Measurements from ENCODE around the gene CLEC12A.
"Not testable (repeated sequence)": the region's sequence is repeated elsewhere in the genome, so short reads cannot be mapped to it uniquely, and the experiment has no call there.

CLEC12A gene

DNA sequence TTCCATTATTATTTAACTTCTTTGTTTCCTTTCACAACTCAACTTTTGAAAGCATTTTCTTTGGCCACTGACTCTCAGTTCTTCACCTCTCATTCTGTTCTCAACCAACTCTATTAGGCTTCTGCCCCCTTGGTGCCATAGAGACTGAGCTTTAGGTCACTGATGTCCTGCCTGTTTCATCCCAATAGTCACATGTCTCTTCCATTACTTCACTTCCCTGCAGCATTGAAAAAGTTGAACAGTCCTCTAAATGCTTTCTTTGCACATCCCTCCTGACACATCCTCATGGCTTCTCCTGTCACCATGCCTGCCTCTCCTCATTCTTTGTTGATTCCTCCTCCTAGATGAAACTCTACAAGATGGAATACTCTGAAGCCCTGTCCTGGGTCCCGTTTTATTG lies 2.7 kb downstream of the CLEC12A start:
- DNase-seq, result no peak

DNA sequence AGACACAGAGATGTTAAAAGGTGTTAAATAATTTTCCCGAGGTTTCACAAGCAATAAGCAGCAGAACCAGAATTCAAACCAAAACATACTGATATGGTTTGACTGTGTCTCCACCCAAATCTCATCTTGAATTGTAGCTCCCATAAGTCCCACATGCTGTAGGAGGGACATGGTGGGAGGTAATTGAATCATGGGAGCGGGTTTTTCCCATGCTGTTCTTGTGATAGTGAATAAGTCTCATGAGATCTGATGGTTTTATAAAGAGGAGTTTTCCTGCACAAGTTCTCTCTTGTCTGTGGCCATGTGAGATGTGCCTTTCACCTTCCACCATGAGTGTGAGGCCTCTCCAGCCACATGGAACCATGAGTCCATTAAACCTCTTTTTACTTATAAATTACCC lies 3.5 kb downstream of the CLEC12A start:
- DNase-seq, result not testable (repeated sequence)

DNA sequence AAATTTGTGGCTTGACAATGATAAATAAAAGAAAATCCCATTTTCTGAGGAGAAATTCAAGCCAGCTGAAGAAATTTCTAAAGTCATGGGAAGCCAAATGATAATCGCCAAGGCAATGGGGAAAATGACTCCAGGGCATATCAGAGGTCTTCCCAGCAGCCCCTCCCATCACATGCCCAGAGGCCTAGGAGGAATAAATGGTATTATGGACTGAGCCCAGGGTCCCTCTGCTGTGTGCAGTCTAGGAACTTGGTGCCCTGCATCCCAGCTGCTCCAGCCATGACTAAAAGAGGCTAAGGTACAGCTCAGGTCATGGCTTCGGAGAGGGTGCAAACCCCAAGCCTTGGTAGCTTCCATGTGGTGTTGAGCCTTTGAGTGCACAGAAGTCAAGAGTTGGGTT lies 4.4 kb downstream of the CLEC12A start:
- DNase-seq, result no peak

DNA sequence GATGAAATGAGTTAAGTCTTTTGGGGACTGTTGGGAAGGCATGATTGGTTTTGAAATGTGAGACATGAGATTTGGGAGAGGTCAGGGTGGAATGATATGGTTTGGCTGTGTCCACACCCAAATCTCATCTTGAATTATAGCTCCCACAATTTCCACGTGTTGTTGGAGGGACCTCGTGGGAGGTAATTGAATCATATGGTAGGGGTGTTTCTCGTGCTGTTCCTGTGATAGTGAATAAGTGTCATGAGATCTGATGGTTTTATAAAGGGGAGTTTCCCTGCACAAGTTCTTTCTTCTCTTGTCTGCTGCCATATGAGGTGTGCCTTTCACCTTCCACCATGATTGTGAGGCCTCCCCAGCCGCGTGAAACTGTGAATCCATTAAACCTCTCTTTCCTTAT lies 5.4 kb downstream of the CLEC12A start:
- not testable (repeated sequence) for DNase-seq

DNA sequence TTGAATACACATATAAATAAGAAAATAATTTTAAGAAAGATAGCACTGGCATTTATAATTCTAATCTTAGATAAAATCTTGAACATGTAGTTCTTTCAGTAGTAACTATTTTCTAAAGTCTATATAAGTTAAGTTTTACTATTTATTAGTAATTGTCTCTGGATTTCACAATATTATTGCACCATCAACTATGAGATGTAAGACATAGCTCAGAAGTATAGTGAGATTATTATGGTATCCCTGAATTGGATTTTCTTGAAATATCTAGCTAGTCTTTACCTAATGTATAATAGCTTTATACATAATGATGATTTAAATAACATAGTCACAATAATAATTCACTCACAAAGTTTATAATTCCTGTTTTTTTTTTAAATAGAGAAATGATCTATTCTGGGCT lies 6.7 kb downstream of the CLEC12A start:
- DNase-seq, result no peak

DNA sequence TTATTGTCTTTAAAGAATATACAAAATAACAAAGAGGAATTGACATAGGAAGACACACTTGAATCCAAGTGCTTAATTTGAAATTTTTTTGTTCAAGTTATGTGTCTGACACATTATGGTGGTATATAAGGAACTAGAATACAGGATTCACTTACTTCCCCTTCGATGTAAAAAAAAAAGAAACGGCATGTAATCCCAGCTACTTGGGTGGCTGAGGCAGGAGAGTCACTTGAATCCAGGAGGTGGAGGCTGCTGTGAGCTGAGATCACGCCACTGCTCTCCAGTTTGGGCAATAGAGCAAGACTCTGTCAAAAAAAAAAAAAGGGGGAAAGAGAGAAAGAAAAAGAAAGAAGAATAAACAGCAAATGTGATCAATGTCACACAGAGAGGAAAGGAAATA lies 8.9 kb downstream of the CLEC12A start:
- no peak for DNase-seq

DNA sequence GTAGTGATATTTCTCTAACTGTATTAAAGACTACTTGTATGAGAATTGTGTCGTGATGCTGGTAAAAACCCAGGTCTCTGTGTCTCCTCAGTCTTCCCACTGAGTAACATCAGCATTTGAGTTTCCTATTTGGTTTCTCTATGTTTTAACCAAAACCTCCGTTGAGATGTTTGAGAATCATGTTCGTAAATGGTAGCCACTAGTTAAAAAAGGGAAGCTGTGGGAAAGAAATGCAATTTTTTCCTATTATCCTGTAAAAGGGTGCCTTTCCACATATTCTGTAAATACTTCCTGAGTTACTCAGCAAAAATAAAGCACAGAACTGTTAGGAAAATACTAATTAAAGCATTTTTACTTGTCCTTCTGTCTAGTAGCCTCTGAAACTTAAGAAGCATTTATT lies 20.7 kb downstream of the CLEC12A start:
- DNase-seq, result no peak

DNA sequence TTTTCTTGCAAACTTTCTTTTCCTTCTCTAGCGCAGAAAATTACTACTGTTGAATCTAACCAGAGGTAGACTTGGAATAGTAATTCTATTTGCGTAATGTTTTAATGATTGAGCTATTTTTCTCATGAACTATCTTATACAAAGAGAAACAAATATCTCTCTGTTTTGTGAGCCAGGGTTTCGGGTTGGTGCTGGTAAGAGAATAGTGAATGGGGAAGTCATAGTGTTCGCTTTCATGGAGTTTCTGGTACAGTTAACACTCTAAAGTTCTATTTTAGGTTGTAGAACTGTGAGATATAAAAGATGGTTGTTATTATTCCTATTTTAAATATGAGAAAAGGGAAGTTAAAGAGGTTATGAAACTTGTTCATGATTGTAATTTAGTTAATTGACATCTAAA lies 21.1 kb downstream of the CLEC12A start:
- DNase-seq, result no peak

DNA sequence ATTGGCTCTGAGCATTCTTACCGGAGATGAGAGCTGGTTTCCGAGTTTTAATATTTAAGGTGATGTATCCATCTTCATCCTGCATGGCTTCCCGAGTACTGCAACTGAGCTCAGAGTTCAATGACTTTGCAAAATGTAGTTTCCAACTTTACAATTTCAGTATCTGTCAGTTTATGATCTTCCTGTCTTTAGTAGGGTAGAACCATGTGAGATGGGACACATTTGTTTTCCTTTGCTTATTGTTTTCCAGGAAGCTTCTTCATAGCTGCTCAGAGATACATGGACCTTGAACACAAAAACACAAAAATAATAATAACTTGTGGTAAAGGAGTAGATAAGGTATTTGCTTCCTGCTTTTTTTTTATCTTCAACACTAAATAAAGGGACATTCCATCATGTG lies 27.8 kb downstream of the CLEC12A start, which contains the start of gene CLEC1B:
Gene CLEC1B (minus strand): TSS at position 106 of the 400 bp plus-strand sequence. CDS start 21 bp downstream, at position 85.
- DNase-seq, result no peak

DNA sequence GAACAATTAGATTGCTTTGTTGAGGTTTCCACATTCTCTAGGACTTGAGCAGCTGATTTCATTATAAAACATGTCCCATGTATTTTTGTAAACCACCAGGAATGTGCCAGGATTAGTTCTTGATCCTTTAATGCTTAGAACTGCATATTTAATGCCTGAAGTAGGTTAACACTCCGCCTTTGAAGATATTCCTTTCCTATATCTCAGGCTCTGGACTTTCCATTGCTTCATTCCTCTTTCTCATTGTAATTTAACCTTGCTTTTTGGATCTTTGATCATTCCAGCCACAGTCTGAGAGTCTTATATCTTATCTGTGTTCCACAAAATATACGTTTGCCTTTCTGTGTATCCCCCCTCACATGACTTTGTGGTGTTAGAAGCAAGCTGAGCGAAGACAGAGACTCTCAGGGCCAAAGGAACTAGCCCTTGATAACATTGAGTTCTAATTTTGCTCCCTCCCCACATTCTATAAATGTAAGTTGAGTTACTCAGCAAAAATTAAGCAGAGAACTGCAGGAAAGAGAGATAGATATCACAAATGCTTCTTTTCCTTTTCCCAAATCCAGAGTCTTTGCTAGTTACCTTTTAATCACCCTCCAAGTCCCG lies 30.1 kb downstream of the CLEC12A start:
- no peak for DNase-seq

DNA sequence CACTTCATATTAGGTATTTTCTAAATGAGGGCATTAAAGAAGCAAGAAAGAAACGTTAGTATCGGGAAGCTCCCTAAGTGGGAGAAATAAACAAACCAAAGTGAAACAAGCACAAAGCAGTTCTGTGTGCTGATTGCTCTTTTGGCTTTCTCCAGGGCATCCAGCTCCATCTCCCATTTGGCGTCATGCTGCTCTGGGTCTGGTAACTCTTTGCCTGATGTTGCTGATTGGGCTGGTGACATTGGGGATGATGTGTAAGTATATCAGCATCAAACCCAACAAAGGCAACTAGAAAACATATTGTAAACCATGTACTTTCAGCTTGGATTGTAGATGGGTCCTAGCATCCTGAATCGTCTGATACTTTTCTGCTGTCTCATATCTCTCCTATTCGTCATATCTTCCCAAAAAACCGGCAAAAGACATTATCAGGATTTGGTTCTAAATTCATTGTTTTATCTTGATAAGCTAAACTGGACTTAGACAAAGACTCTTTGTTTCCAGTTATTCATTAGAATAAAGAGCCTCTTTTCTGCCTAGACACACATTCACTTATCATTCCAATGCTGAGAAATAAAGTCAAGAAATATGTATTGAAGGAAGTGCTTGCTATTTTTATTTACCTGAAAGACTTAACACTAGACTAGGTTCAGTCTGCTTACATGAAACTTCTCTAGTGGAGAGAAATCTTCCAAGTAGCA lies 41.6 kb downstream of the CLEC12A start:
- DNase-seq, result no peak

DNA sequence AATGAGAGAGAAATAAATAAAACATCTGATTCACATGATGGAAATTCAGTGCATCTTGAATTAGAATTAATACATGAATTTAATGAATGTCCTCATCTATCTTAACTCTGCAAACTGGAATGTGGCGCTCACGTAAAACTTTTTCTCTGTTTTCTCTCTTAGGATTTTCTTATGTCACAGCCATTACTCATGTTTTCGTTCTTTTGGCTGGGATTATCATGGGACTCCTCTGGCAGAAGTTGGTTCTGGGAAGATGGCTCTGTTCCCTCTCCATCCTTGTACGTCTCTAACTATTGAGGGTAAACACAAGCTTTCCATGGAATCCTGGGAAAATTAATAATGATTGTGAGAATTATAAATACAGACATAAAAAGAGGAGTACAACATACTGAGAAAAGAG lies 44.2 kb downstream of the CLEC12A start:
- no peak for DNase-seq

DNA sequence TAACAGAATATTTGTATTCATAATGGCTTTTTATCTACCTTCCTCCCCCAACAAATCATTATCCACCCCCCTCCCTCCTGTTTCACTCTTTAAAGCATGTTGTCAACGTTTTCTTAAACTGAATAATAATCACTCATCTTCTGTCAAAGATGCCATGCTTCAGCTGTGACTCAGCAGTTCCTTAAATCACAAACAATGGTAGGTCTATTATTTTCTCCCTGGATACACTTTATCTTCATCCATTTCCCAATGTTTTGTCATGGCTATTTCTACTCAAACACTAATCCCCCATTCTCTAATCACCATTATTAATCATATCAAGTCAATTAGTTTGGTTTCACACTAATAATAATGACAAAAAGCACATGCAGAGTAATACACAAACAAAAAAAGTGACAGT lies 45.7 kb downstream of the CLEC12A start:
- no peak for DNase-seq

DNA sequence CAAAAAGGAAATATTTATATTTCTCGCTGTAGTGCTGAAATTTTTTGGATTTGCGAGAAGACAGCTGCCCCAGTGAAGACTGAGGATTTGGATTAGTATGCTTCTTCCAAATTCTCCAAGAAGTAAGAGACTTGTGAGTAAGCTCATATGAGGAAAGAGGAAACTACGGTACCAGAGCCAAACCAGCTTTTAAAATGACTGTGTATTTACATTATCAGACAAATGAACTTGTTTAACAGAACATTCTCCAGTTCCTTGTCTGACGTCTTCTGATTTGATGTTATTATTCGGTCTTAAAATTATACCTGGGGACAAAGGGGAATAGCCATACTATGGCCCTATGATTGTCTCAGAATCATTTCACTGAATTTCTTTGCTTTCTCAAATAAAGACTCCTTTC lies 47.2 kb downstream of the CLEC12A start:
- DNase-seq, result no peak

DNA sequence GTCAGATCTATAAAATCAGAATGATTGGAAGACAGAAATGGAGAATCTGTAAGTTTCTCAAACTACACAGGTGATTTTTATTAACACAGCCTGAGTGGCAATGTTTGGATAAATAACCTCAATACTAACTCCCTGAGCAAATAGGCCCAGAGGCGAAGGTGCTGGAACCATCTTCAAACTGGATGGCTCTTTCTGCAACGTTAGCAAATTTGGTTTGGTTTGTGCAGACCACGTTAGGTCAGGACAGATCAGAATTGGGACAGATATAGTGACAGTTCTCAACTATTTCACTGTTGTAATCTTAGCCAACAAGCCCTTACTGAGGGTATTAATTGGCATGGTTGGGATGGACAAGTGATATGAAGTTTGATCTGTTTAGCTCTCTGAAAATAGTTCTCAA lies 50.1 kb downstream of the CLEC12A start:
- DNase-seq, result no peak

DNA sequence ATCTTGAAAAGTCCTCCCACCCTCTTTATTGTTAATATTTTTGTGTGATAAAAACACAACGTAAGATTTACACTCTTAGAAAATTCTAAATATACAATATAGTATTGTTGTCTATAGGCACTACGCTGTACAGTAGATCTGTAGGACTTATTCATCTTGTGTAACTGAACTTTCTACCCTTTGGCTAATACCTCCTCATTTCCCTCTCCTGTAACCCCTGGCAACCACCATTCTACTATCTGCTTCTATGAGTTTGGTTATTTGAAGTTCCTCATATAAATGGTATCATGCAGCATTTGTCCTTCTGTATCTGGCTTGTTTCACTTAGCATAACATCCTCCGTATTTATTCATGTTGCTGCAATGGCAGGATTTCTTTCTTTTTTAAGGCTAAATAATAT lies 54.0 kb downstream of the CLEC12A start:
- DNase-seq, result no peak

DNA sequence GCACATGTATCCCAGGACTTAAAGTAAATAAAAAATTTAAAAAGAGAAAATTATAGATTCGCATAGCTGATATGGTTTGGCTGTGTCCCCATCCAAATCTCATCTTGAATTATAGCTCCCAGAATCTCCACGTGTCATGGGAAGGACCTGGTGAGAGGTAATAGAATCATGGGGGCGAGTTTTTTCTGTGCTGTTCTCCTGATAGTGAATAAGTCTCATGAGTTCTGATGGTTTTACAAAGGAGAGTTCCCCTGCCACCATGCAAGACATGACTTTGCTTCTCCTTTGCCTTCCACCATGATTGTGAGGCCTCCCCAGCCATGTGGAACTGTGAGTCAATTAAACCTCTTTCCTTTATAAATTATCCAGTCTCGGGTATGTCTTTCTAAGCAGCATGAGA lies 55.5 kb downstream of the CLEC12A start:
- DNase-seq, result not testable (repeated sequence)

DNA sequence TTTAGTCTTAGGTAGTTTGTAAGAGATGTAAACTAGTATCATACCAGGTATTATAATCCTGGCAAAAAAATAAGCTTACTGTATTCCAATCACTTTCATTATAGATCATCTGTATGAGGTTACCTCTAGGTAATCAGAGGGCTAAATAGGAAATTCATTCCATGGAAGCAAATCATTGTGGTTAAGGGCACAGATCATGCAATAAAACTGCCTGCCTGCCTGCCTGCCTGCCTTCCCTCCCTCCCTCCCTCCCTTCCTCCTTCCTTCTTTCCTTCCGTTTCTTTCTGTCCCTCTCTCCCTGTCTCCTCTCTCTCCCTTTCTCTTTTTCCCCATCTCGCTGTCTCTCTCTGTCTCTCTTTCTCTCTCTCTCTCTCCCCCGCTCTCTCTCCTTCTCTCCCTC lies 56.1 kb downstream of the CLEC12A start:
- no peak for DNase-seq

DNA sequence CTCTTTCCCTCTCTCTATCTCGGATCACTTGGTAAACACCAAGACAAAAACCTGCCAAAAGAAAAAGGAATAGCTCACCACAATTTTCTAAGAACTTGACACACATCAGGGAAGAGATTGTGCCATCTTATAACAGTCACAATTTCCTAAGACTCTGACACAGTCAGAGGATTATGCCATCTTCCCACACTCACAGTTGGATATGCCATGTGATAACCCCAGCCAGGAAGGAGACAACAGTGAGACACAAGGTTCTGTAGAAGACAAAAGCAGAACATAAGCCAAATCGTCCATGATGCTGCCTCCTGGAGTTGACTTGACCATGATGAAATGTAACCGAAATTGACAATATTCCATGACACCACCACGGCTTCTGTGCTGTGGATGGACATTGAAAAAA lies 56.5 kb downstream of the CLEC12A start:
- DNase-seq, result no peak

DNA sequence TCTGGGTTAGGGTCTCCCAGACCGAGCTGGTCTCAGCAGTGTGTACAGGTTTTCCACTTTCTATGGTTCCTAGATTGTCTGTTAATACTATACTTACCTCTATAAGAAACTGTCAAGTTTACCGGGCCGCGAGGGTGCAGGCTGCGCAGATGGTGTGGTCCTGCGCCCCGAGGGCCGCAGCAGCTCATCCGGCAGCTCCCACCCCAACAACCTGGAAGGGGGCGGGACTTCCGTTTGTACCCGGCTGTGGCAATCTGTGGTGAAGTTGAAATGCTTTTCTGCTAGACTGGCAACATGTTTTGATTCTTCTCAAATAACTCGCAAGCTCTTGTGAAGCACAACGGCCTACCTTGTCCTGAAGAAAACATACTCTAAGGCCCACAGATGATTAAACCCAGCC lies 59.2 kb downstream of the CLEC12A start, which contains the start of gene CLEC9A:
Gene CLEC9A (plus strand): TSS at position 237 of the 400 bp plus-strand sequence. CDS start 22,006 bp downstream, outside the sequence.
- DNase-seq, result no peak

DNA sequence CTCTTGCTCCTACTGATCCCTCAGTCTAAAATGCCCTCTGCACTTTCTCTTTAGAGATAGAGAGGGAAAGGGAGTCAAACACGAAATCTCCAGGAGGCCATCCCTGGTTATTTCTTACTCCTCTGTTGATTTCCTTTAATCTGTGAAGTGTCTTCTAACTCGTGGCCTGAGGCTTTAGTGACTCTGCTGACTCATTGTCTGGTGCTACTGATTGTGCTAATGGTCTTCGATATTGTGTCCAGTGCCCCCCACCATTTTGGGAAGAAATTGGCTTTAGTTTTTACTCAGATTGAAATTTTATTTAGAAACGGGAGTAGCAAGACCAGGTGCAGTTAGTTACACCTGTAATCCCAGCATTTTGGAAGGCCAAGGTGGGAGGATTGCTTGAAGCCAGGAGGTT lies 60.1 kb downstream of the CLEC12A start:
- no peak for DNase-seq

DNA sequence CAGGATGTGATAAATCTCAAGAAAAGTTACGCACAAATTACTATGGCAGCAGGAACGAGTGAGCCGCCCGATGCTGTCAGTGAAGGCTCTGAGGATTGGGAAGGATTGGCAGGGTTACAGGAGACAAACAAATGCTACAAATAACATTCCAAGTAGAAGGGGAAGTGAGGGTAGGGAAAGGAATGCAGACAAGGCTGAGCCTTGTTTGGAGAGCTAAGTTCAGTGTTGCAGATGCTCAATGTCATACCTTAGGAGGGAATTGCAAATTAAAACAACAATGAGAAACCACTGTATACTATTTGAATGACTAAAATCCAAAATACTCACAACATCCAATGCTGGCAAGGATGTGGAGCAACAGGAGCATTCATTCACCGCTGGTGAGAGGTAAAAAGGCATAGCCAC lies 60.6 kb downstream of the CLEC12A start:
- no peak for DNase-seq

DNA sequence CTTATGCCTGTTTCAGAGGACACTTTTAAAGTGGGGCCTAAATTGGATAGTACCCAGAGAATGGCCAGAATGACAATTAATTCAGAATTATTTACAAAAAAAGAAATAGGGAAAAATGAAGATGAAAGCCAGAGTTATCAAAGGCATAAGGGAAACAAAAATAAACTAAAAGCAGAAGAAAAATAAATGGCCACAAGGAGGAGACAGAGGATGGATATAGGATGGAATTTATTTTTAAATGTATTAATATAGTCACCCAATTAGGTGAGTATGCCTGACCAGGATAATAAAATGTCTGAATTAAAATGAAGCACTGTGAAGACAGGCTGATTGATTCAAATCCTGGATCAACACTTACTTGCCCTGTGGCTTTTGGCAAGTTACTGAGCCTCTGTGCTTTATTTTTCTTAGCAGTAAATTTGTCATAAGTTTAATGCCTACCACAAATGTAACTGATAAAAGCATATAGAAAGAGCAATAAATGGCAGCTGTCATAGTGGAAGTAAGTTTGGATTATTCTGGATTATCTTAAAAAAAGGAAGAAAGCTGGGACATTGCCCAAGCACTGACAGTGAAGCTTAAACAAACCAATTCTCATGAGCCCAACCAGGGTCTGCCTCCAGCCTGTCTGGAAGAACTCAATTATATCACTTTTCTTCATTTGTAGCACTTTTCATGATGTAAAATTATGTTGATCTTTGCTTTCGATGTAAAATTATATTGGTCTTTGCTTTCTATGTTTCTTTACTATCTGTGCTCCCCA lies 62.8 kb downstream of the CLEC12A start:
- DNase-seq, result no peak

Measured in cortex of kidney (tissue), 1 donor.